DND-41 (cell line): ENCODE measurements around the gene TOGARAM1.

Experiments
- ATAC-seq: fragments of 200-7000 bp; cut with Tn5 transposase; 3 replicates; pipeline ENCODE4 v1.9.1; 2021; ENCODE audit warnings: low read depth; ENCODE audit not compliant: insufficient read depth
- DNase-seq: peaks from one replicate; pipeline ENCODE4 v3.0.0-alpha.2; 2020
- H2AFZ ChIP-seq: 2 replicates; pipeline ENCODE4 v1.6.0; 2012; ENCODE audit warnings: low read depth, low read length
- H3K27ac ChIP-seq: 2 replicates; pipeline ENCODE4 v1.5.1; 2012; ENCODE audit warnings: low read length, inconsistent platforms
- H3K27me3 ChIP-seq: fragments of 200-600 bp; sonication (generic); 2 replicates; pipeline ENCODE4 v1.6.0; 2012; ENCODE audit warnings: low read length, mild to moderate bottlenecking, inconsistent platforms; ENCODE audit not compliant: insufficient read depth, poor library complexity
- H3K36me3 ChIP-seq: 2 replicates; pipeline ENCODE4 v1.5.1; 2012; ENCODE audit warnings: low read length, inconsistent platforms; ENCODE audit not compliant: insufficient read depth
- H3K4me1 ChIP-seq: 2 replicates; pipeline ENCODE4 v1.5.1; 2012; ENCODE audit warnings: mild to moderate bottlenecking, low read length; ENCODE audit not compliant: insufficient read depth
- H3K4me2 ChIP-seq: 2 replicates; pipeline ENCODE4 v1.6.0; 2012; ENCODE audit warnings: mild to moderate bottlenecking, moderate library complexity, low read length, inconsistent platforms; ENCODE audit not compliant: insufficient read depth
- H3K4me3 ChIP-seq, 2 experiments: fragments of 200-600 bp in 1 of 2; shearing (Covaris generic) in 1 of 2; 2 replicates each; pipeline ENCODE4 v1.5.1; 2012 to 2016; ENCODE audit warnings: inconsistent platforms in 2 of 2, low read length in 2 of 2, mild to moderate bottlenecking in 2 of 2, low read depth in 1 of 2, moderate library complexity in 1 of 2
- H3K79me2 ChIP-seq: 2 replicates; pipeline ENCODE4 v1.6.0; 2012; ENCODE audit warnings: low read length, inconsistent platforms; ENCODE audit not compliant: insufficient read depth
- H3K9ac ChIP-seq: 2 replicates; pipeline ENCODE4 v1.6.0; 2012; ENCODE audit warnings: low read depth, mild to moderate bottlenecking, inconsistent platforms, low read length, moderate library complexity
- H3K9me3 ChIP-seq: 2 replicates; pipeline ENCODE4 v1.5.1; 2012; ENCODE audit warnings: low read length, moderate library complexity, mild to moderate bottlenecking, inconsistent platforms; ENCODE audit not compliant: insufficient read depth, severe bottlenecking
- H4K20me1 ChIP-seq: 2 replicates; pipeline ENCODE4 v1.6.0; 2012; ENCODE audit warnings: low read length; ENCODE audit not compliant: insufficient read depth
- EZH2 ChIP-seq: IDR thresholded peaks from 3 replicates; pipeline ENCODE4 v1.6.1; 2012; ENCODE audit warnings: borderline replicate concordance, low read depth, mild to moderate bottlenecking, moderate library complexity, low read length, inconsistent platforms; ENCODE audit not compliant: severe bottlenecking
- TF ChIP-seq, protein P1 (sequence below): IDR thresholded peaks from 2 replicates; pipeline ENCODE4 v1.5.1; 2012; ENCODE audit warnings: borderline replicate concordance, low read length, moderate library complexity, mild to moderate bottlenecking; ENCODE audit not compliant: poor library complexity, severe bottlenecking; ENCODE audit errors: extremely low read depth

Gene TOGARAM1

DNA sequence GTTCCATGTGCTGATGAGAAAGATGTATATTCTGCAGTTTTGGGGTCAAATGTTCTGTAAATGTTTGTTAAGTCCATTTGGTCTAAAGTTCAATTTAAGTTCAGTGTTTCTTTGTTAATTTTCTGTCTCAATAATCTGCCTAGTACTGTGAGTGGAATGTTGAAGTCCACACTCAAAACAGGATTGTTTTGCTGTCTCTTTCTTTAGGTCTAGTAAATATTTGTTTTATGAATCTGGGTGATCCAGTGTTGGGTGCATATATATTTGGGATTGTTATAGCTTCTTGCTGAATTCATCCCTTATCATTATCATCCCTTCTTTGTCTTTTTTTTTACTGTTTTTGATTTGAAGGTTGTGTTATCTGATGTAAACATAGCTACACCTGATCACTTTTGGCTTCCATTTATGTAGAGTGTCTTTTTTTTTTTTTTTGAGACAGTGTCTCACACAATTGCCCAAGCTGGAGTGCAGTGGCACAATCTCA, 95.9 kb downstream of the TOGARAM1 start:
- H3K27ac ChIP-seq, result no peak overlapping the region
- H3K36me3 ChIP-seq, result peaks cover 19% of the 10 kb centered on the region; the same call in 1 of the 2 replicates
- no peak overlapping the region for H2AFZ ChIP-seq
- DNase-seq (no peak), ATAC-seq (no peak)
- H3K79me2 ChIP-seq, result no peaks in the 10 kb centered on the region
- no peak overlapping the region for H3K4me2 ChIP-seq
- H3K4me1 ChIP-seq, result no peaks in the 10 kb centered on the region
- H3K4me3 ChIP-seq, result no peak overlapping the region
- no peak for TF ChIP-seq EZH2
- TF ChIP-seq, protein P1, sequence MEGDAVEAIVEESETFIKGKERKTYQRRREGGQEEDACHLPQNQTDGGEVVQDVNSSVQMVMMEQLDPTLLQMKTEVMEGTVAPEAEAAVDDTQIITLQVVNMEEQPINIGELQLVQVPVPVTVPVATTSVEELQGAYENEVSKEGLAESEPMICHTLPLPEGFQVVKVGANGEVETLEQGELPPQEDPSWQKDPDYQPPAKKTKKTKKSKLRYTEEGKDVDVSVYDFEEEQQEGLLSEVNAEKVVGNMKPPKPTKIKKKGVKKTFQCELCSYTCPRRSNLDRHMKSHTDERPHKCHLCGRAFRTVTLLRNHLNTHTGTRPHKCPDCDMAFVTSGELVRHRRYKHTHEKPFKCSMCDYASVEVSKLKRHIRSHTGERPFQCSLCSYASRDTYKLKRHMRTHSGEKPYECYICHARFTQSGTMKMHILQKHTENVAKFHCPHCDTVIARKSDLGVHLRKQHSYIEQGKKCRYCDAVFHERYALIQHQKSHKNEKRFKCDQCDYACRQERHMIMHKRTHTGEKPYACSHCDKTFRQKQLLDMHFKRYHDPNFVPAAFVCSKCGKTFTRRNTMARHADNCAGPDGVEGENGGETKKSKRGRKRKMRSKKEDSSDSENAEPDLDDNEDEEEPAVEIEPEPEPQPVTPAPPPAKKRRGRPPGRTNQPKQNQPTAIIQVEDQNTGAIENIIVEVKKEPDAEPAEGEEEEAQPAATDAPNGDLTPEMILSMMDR, result no peak
- H3K9ac ChIP-seq, result no peak overlapping the region
- H4K20me1 ChIP-seq, result no peaks in the 10 kb centered on the region
- no peaks in the 10 kb centered on the region for H3K9me3 ChIP-seq
- H3K27me3 ChIP-seq, result no peaks in the 10 kb centered on the region

DNA sequence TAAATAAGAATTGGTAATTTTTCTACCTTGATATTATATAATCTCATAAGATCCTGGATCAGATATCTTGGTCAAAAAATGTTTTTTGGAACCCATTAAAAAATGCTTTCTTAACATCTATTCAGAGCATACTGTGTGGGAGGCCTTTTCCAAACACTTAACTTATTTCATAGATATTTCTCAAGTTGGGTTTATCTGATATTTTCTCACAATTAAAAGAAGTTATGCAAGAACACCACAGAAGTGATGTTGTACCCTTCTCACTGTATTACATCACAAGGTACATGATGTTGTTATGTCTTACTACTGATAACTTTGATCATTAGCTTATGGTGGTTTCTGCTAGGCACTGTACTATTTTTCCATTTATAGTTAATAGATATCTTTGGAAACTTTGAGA, 98.6 kb downstream of the TOGARAM1 start:
- TF ChIP-seq EZH2, result no peak
- TF ChIP-seq, protein P1, result no peak
- no peaks in the 10 kb centered on the region for H3K4me1 ChIP-seq
- H3K27ac ChIP-seq, result no peak overlapping the region
- no peak overlapping the region for H3K9ac ChIP-seq
- no peak overlapping the region for H2AFZ ChIP-seq
- DNase-seq (no peak), ATAC-seq (no peak)
- H3K36me3 ChIP-seq, result peaks cover 7% of the 10 kb centered on the region; the same call in 1 of the 2 replicates
- no peak overlapping the region for H3K4me2 ChIP-seq
- H3K4me3 ChIP-seq, result no peak overlapping the region
- 0 out of 2 replicates have a peak, but pooled peaks cover 3% of the 10 kb centered on the region for H3K79me2 ChIP-seq
- no peaks in the 10 kb centered on the region for H3K27me3 ChIP-seq
- peaks cover 2% of the 10 kb centered on the region; the same call in 1 of the 2 replicates for H4K20me1 ChIP-seq
- H3K9me3 ChIP-seq, result no peaks in the 10 kb centered on the region

DNA sequence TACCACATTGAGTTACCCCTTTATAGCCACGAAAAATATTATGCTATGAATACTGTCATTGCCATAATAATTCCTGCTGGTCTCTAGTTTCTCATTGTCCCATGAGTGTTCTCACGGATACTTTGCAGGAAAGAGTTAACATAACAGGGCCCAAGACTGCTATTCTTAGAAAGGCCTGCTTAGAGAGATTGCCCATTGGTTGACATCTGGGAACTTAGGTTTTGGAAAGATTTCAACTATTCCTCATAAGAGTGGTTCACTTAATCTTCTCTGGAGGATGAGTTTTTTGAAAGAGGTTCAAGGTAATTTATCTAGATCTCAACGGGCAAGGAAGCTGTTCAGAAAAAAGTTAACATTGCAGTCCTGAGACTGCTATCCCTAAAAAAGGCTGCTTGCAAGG, 103.5 kb downstream of the TOGARAM1 start:
- Histone ChIP-seq H3K27ac (no peak overlapping the region), H3K79me2 (0 out of 2 replicates have a peak, but pooled peaks cover 3% of the 10 kb centered on the region), H3K4me3 (no peak overlapping the region), H3K36me3 (peaks cover 9% of the 10 kb centered on the region; the same call in 1 of the 2 replicates), H4K20me1 (peaks cover 2% of the 10 kb centered on the region; the same call in 1 of the 2 replicates), H3K4me1 (no peaks in the 10 kb centered on the region), H3K27me3 (no peaks in the 10 kb centered on the region), H3K9me3 (no peaks in the 10 kb centered on the region), H3K9ac (no peak overlapping the region), H3K4me2 (no peak overlapping the region), H2AFZ (no peak overlapping the region)
- TF ChIP-seq, protein P1, result no peak
- TF ChIP-seq EZH2, result no peak
- DNase-seq (no peak), ATAC-seq (no peak)

DNA sequence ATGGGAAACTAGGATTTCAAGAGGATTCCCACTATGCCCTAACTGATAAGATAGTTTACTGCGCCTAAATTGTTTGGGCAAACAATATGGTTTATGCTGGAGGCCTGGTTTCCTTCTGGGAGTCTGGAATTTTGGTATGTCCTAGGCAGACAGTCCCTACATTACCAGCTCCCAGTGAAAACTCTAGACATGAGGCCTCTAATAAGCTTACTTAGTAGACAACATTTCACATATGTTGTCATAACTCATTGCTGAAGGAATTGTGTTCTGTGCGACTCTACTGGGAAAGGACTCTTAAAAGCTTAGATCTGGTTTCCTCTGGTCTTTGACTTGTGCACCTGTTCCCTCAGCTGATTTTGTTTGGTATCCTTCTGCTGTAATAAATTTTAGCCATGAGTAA, 104.0 kb downstream of the TOGARAM1 start:
- ATAC-seq, result no peak
- no peak overlapping the region for H3K4me3 ChIP-seq
- H3K27me3 ChIP-seq, result no peaks in the 10 kb centered on the region
- no peak for DNase-seq
- H2AFZ ChIP-seq, result no peak overlapping the region
- H3K9ac ChIP-seq, result no peak overlapping the region
- 0 out of 2 replicates have a peak, but pooled peaks cover 3% of the 10 kb centered on the region for H3K79me2 ChIP-seq
- H3K9me3 ChIP-seq, result no peaks in the 10 kb centered on the region
- H3K4me2 ChIP-seq, result no peak overlapping the region
- H4K20me1 ChIP-seq, result peaks cover 2% of the 10 kb centered on the region; the same call in 1 of the 2 replicates
- no peak overlapping the region for H3K27ac ChIP-seq
- peaks cover 6% of the 10 kb centered on the region; the same call in 1 of the 2 replicates for H3K36me3 ChIP-seq
- no peaks in the 10 kb centered on the region for H3K4me1 ChIP-seq
- no peak for TF ChIP-seq EZH2
- TF ChIP-seq, protein P1, result no peak
